NCI-H460 (cell line): ENCODE measurements around the gene WAPL. TPM values are rescaled to one million over a fixed set of nuclear protein-coding genes. Genes with fewer than 3 reads are reported as not detected.

Experiments used
- DNase-seq: peaks from one replicate; pipeline ENCODE4 v3.0.0-alpha.2; 2016; ENCODE audit warnings: low read depth; ENCODE audit errors: extremely low read depth
- total RNA-seq: library from RNA; depleted of rRNA; stranded (reverse); fragments of >200 nt; shearing (Covaris generic); gene quantifications from 2 replicates; pipeline ENCODE4 v1.2.3, GENCODE V29; 2014

The WAPL gene
- total RNA-seq, 1 experiment from 2014 or later = 47.3 TPM

- DNase-seq = no peak
Measured at GRCh38 chr10:86419101-86419500, 102.5 kb downstream of the WAPL start.

GRCh38 chr10:86415583-86415982 is 106.0 kb downstream of the WAPL start:
- DNase-seq = no peak

- DNase-seq = no peak
Measured at GRCh38 chr10:86415116-86415515, 106.5 kb downstream of the WAPL start.

GRCh38 chr10:86413046-86413728 is 108.4 kb downstream of the WAPL start:
- DNase-seq = no peak

GRCh38 chr10:86411852-86412560 is 109.6 kb downstream of the WAPL start:
- DNase-seq = no peak

- peak; percentile 30 for DNase-seq
Measured at GRCh38 chr10:86411281-86411841, 110.2 kb downstream of the WAPL start.

GRCh38 chr10:86410542-86411124 is 111.0 kb downstream of the WAPL start:
- DNase-seq = no peak

GRCh38 chr10:86409183-86409582 is 112.4 kb downstream of the WAPL start:
- DNase-seq = no peak

GRCh38 chr10:86403183-86403797 is 118.3 kb downstream of the WAPL start:
- DNase-seq = no peak

GRCh38 chr10:86402283-86402941 is 119.2 kb downstream of the WAPL start:
- DNase-seq = no peak

GRCh38 chr10:86401588-86402282 is 119.9 kb downstream of the WAPL start:
- no peak for DNase-seq

GRCh38 chr10:86400705-86401587 is 120.6 kb downstream of the WAPL start:
- DNase-seq = peak; percentile 24

- DNase-seq = peak; percentile 95
Measured at GRCh38 chr10:86399879-86400704, 121.5 kb downstream of the WAPL start.

GRCh38 chr10:86399514-86399878 is 122.1 kb downstream of the WAPL start:
- no peak for DNase-seq

- DNase-seq = no peak
Measured at GRCh38 chr10:86397120-86397519, 124.5 kb downstream of the WAPL start.

- no peak for DNase-seq
Measured at GRCh38 chr10:86393862-86394455, 127.6 kb downstream of the WAPL start.

GRCh38 chr10:86393362-86393761 is 128.2 kb downstream of the WAPL start:
- DNase-seq = peak; percentile 26

- DNase-seq = no peak
Measured at GRCh38 chr10:86392723-86393094, 128.9 kb downstream of the WAPL start.
